Astrocyte (in vitro differentiated cells and primary cell): ENCODE measurements around the gene RGS10. TPM values are rescaled to one million over a fixed set of nuclear protein-coding genes. Genes with fewer than 3 reads are reported as not detected.

Source experiments
- DNase-seq: peaks from one replicate; pipeline ENCODE4 v3.0.0-alpha.2; 2010; ENCODE audit warnings: low read depth
- FAIRE-seq: peaks from 2 replicates; lab custom pipeline; 2011; peaks lifted over from hg19 to GRCh38; lab: Jason Lieb, UNC
- H2AFZ ChIP-seq: 2 replicates; pipeline ENCODE4 v1.6.0; 2012; ENCODE audit warnings: low read depth, low read length, inconsistent platforms
- H3K27ac ChIP-seq: 2 replicates; pipeline ENCODE4 v1.5.1; 2011; ENCODE audit warnings: low read depth, low read length, inconsistent platforms
- H3K27me3 ChIP-seq: 2 replicates; pipeline ENCODE4 v1.6.0; 2011; ENCODE audit warnings: low read length, inconsistent platforms; ENCODE audit not compliant: insufficient read depth
- H3K36me3 ChIP-seq: 2 replicates; pipeline ENCODE4 v1.5.1; 2011; ENCODE audit warnings: low read length, inconsistent platforms; ENCODE audit not compliant: insufficient read depth
- H3K4me1 ChIP-seq: 2 replicates; pipeline ENCODE4 v1.5.1; 2011; ENCODE audit warnings: low read length, inconsistent platforms; ENCODE audit not compliant: insufficient read depth
- H3K4me2 ChIP-seq: 2 replicates; pipeline ENCODE4 v1.6.0; 2012; ENCODE audit warnings: low read length, inconsistent platforms
- H3K4me3 ChIP-seq: 2 replicates; pipeline ENCODE4 v1.5.1; 2011; ENCODE audit warnings: low read depth, mild to moderate bottlenecking, low read length, inconsistent platforms; ENCODE audit not compliant: insufficient read depth
- H3K79me2 ChIP-seq: 2 replicates; pipeline ENCODE4 v1.6.0; 2012; ENCODE audit warnings: mild to moderate bottlenecking, low read length, inconsistent platforms; ENCODE audit not compliant: insufficient read depth
- H3K9ac ChIP-seq: 2 replicates; pipeline ENCODE4 v1.6.0; 2012; ENCODE audit warnings: mild to moderate bottlenecking, low read length, inconsistent platforms
- H3K9me3 ChIP-seq: 2 replicates; pipeline ENCODE4 v1.5.1; 2012; ENCODE audit warnings: low read depth, mild to moderate bottlenecking, low read length, inconsistent platforms; ENCODE audit not compliant: insufficient read depth
- H4K20me1 ChIP-seq: 2 replicates; pipeline ENCODE4 v1.6.0; 2012; ENCODE audit warnings: low read length, inconsistent platforms; ENCODE audit not compliant: insufficient read depth
- H3K27ac Mint-ChIP-seq: one replicate; pipeline ENCODE4 v1.8.0; 2021; ENCODE audit warnings: mild to moderate bottlenecking, mixed read lengths; ENCODE audit not compliant: unreplicated experiment
- H3K27me3 Mint-ChIP-seq: one replicate; pipeline ENCODE4 v1.8.0; 2021; ENCODE audit warnings: low read depth, mixed read lengths; ENCODE audit not compliant: unreplicated experiment
- H3K36me3 Mint-ChIP-seq: one replicate; pipeline ENCODE4 v1.8.0; 2021; ENCODE audit warnings: low read depth, mixed read lengths; ENCODE audit not compliant: unreplicated experiment
- H3K4me1 Mint-ChIP-seq: one replicate; pipeline ENCODE4 v1.8.0; 2021; ENCODE audit warnings: low read depth, mixed read lengths; ENCODE audit not compliant: unreplicated experiment
- H3K4me3 Mint-ChIP-seq: one replicate; pipeline ENCODE4 v1.8.0; 2021; ENCODE audit warnings: mild to moderate bottlenecking, moderate library complexity, mixed read lengths; ENCODE audit not compliant: unreplicated experiment
- H3K9me3 Mint-ChIP-seq: one replicate; pipeline ENCODE4 v1.8.0; 2021; ENCODE audit warnings: mild to moderate bottlenecking, mixed read lengths; ENCODE audit not compliant: unreplicated experiment
- CTCF ChIP-seq: IDR thresholded peaks from 2 replicates; pipeline ENCODE4 v1.5.1; 2011; ENCODE audit warnings: low read depth, mild to moderate bottlenecking, inconsistent platforms, low read length, moderate library complexity; ENCODE audit not compliant: insufficient read depth
- EZH2 ChIP-seq: IDR thresholded peaks from 2 replicates; pipeline ENCODE4 v1.6.1; 2012; ENCODE audit warnings: mild to moderate bottlenecking, low read length, inconsistent platforms; ENCODE audit not compliant: insufficient read depth
- total RNA-seq: library from RNA; stranded (reverse); gene quantifications from 2 replicates; pipeline ENCODE4 v1.2.1, GENCODE V29; 2021

The RGS10 gene
- total RNA-seq, 1 donor from 2014 or later, result 40.1 TPM

- no peak overlapping the region for H3K27ac ChIP-seq
- H3K36me3 ChIP-seq, result no peaks in the 10 kb centered on the region
- no peak for TF ChIP-seq EZH2
- TF ChIP-seq CTCF, result no peak
- peaks cover 48% of the 10 kb centered on the region for H3K27me3 ChIP-seq
- no peak overlapping the region for H3K4me2 ChIP-seq
- DNase-seq (no peak), FAIRE-seq (no peak)
- H3K9me3 ChIP-seq, result no peaks in the 10 kb centered on the region
- no peak overlapping the region for H3K4me3 ChIP-seq
- H4K20me1 ChIP-seq, result no peaks in the 10 kb centered on the region
- no peak overlapping the region for H3K9ac ChIP-seq
- no peaks in the 10 kb centered on the region for H3K79me2 ChIP-seq
- H3K9me3 Mint-ChIP-seq, result peaks cover 13% of the 10 kb centered on the region
- H3K27me3 Mint-ChIP-seq, result peaks cover 74% of the 10 kb centered on the region
- H2AFZ ChIP-seq, result no peak overlapping the region
- no peak overlapping the region for H3K27ac Mint-ChIP-seq
- H3K36me3 Mint-ChIP-seq, result peaks cover 2% of the 10 kb centered on the region
- no peak overlapping the region for H3K4me3 Mint-ChIP-seq
- H3K4me1 Mint-ChIP-seq, result peaks cover 2% of the 10 kb centered on the region
- no peaks in the 10 kb centered on the region for H3K4me1 ChIP-seq
These were observed 65.1 kb downstream of the RGS10 start for GRCh38 chr10:119477444-119477843.

GRCh38 chr10:119474606-119475005 is 67.9 kb downstream of the RGS10 start:
- Mint-ChIP-seq H3K27me3 (peaks cover 81% of the 10 kb centered on the region), H3K36me3 (peaks cover 2% of the 10 kb centered on the region), H3K9me3 (peaks cover 14% of the 10 kb centered on the region), H3K4me1 (peaks cover 2% of the 10 kb centered on the region), H3K4me3 (no peak overlapping the region), H3K27ac (no peak overlapping the region)
- H3K27me3 ChIP-seq, result peaks cover 57% of the 10 kb centered on the region
- no peak overlapping the region for H3K4me2 ChIP-seq
- no peak for DNase-seq
- H3K4me1 ChIP-seq, result no peaks in the 10 kb centered on the region
- H3K36me3 ChIP-seq, result no peaks in the 10 kb centered on the region
- no peak overlapping the region for H3K27ac ChIP-seq
- TF ChIP-seq EZH2, result no peak
- no peak overlapping the region for H3K9ac ChIP-seq
- H3K9me3 ChIP-seq, result no peaks in the 10 kb centered on the region
- H3K79me2 ChIP-seq, result no peaks in the 10 kb centered on the region
- H4K20me1 ChIP-seq, result no peaks in the 10 kb centered on the region
- no peak overlapping the region for H3K4me3 ChIP-seq
- H2AFZ ChIP-seq, result no peak overlapping the region
- no peak for FAIRE-seq

GRCh38 chr10:119473771-119474170 is 68.7 kb downstream of the RGS10 start:
- no peak overlapping the region for H3K27ac Mint-ChIP-seq
- H3K4me3 Mint-ChIP-seq, result no peak overlapping the region
- Histone ChIP-seq H3K36me3 (no peaks in the 10 kb centered on the region), H3K9me3 (no peaks in the 10 kb centered on the region), H3K27ac (no peak overlapping the region), H2AFZ (no peak overlapping the region), H3K79me2 (no peaks in the 10 kb centered on the region), H4K20me1 (no peaks in the 10 kb centered on the region), H3K27me3 (peaks cover 49% of the 10 kb centered on the region), H3K9ac (no peak overlapping the region), H3K4me2 (no peak overlapping the region), H3K4me3 (no peak overlapping the region), H3K4me1 (no peaks in the 10 kb centered on the region)
- H3K27me3 Mint-ChIP-seq, result peaks cover 77% of the 10 kb centered on the region
- peaks cover 14% of the 10 kb centered on the region for H3K9me3 Mint-ChIP-seq
- H3K4me1 Mint-ChIP-seq, result no peaks in the 10 kb centered on the region
- DNase-seq (no peak), FAIRE-seq (no peak)
- peaks cover 2% of the 10 kb centered on the region for H3K36me3 Mint-ChIP-seq
- TF ChIP-seq EZH2, result no peak
